GM21717 (cell line): ENCODE results near the gene SPACA1.

Experiments used
- ATAC-seq: cut with Tn5 transposase; IDR thresholded peaks from one replicate; pipeline ENCODE4 v1.9.1; 2021; ENCODE audit warnings: mild to moderate bottlenecking, moderate library complexity; ENCODE audit not compliant: unreplicated experiment

SPACA1 gene

DNA sequence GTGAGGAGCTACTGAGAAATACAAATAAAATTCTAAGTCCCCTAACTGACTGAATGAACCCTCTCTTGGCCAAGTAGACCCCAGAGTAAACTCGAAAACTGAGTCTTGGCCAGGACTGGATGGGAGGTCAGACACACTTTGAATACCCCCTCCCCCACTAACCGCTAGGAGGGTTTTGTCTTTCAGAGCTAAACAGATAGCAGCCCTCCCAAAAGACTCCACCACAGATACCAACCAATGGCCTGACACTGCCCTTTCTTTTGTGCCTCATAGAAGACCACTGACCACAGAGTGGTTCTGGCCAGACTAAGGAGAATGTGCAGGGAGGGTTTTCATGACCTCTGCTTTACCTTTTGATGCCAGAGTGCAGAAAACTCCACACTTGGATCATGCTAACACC lies 42.1 kb downstream of the SPACA1 start:
- no peak for ATAC-seq

DNA sequence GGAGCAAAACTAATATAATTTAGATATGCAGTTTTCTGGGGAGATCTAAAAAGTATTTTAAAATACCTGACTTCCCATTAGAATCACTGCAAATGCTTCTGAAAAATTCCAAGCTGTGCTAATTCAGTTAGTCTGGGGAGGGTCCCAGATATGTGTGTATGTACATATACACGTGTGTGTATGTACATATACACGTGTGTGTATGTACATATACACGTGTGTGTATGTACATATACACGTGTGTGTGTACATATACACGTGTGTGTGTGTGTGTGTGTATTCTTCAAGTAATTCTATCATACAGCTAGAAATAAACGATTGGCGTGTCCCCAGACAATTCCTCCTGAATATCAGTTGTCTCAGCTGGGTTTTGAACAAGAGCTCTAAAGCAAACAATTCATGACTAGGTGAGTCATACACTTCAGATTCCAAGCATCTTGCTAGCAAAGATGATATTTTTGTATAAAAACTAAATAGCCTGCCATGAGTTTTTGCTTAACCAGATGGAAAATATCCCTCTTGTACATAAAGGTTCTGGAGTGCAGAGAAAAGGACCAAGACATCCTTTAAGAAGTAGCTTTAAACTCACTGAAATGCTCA lies 58.2 kb downstream of the SPACA1 start:
- ATAC-seq, result no peak

- ATAC-seq, result no peak
Observed at GRCh38 chr6:88107241-88107640, 59.6 kb downstream of the SPACA1 start.

- ATAC-seq, result no peak
Observed at GRCh38 chr6:88111991-88112390, 64.3 kb downstream of the SPACA1 start.

DNA sequence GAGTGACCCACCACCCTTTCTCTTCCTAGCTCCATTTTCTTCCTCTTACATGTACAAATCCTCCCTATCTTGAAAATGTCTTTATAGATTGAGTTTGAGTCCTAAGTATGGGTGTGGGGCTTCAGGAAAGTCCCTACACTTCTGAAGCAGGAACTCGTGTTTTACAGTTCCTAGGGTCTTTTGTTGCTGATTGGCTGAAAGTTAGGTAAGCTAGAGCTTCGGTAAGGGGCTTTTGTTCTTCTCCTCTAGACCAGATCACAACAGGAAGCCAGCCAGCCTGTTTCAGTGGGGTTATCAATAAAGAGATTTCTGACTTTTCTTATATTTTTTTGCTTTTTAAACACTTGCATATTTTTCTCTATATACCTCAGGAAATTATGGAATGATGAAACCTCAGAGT lies 67.2 kb downstream of the SPACA1 start:
- ATAC-seq, result no peak

DNA sequence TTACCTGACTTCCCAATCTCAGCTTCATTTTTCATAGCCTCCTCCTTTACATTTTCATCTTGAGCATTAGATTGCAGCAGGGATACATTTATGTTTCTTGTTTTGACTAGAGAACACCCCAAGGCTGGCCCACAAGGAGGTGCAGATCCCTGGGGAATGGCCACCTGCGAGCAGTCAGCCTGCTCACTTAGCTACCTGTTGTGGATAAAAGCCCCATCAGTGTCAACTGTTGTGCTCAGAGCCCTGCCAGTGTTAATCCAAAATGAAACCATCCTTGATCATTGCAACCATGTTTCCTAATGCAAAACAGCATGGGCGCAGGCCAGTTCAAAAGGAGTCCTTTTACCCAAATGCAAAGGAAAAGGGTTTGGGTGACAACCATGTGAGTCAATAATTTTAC lies 67.7 kb downstream of the SPACA1 start:
- no peak for ATAC-seq

DNA sequence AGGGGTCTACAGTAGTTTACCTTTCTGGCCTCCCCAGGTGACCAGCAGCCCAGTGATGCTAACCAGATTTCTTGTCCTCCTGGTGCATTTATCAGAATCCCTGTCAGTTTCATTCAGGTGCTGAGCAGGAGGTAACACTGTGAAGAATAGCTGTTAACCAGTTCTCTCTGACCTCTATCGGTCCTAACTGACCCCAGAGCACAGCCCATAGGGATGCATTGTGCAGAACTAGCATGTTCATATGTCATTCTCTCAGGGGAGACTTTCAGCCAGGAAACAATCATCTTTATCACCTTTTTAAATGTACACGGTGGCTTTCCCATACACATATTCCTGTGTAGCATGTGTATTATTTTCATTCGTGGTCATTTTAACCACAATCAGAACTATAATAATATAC lies 68.6 kb downstream of the SPACA1 start:
- ATAC-seq, result no peak
